Amniotic epithelial cell (primary cell): Measurements from ENCODE around the gene CCDC7.
A peak's percentile ranks its signal among the peaks of the same experiment; 100 is the strongest.
"Not testable (repeated sequence)": the region's sequence is repeated elsewhere in the genome, so short reads cannot be mapped to it uniquely, and the experiment has no call there.

Experiments
- DNase-seq: peaks from one replicate; pipeline ENCODE4 v3.0.0-alpha.2; 2010; ENCODE audit warnings: low read depth

Gene CCDC7

DNA sequence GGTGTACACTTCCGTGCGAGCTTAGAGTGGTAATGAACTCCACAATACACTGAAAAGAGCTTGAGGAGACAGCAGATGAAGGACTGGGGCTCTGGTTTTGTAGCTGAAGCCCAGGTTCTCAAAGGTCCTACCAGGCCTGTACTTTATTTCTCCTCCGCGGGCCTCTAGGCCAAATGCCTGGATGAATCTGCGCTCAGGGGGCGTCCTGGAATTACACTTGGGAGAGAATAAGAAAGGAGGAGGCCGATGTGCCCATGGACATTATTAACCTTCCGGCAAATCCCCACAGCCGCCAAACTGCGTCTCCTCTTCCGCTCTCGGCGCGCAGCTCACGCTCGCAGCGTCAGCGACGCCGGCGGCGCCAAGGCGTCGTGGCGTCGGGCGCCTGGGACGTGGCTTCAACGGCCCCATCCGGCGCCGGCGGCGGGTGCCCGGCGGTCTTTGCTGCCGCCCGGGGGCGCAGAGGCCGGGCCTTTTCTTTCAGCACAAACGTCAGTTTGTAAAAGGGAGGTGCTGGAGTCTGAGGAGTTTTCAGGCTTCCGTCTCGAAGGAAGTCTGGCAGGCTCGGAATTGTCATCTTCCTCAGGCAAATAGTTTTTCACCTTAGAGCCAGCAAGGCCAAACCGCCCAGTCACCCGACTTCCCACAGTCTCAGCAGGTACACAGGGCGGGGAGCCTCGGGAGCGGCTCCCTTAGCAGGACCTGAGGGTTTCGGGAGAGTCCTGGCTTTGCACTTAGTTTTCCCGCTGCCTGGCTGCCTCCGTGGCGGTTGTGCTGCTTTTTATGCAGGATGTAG lies at the start of gene CCDC7:
Gene CCDC7, plus strand, starts transcription at position 401 of the 796 bp plus-strand sequence. CDS start 5,503 bp downstream, outside the sequence.
- DNase-seq, result peak; percentile 83

- not testable (repeated sequence) for DNase-seq
Measured at GRCh38 chr10:32397163-32397562, 48.8 kb upstream of the CCDC7 start.

DNA sequence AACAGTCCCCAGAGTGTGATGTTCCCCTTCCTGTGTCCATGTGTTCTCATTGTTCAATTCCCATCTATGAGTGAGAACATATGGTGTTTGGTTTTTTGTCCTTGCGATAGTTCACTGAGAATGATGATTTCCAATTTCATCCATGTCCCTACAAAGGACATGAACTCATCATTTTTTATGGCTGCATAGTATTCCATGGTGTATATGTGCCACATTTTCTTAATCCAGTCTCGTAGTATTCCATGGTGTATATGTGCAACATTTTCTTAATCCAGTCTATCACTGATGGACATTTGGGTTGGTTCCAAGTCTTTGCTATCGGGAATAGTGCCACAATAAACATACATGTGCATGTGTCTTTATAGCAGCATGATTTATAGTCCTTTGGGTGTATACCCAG lies 46.2 kb upstream of the CCDC7 start:
- DNase-seq, result not testable (repeated sequence)

DNA sequence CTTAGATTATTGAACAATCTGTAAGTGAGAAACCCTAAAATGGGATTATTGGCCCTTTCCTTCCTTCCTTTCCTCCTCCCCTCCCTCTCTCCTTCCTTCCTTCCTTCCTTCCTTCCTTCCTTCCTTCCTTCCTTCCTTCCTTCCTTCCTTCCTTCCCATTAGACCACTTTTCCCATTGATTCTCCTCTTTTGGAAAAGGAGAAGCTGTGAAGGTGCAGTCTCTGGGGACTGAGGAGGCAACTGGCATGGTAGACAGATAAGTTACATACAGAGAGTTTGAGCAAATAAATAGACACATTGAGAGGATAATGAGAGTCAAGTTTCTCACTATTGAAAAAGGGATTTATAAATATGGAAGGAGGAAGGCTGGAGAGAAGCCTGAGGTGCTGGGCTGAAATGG lies 45.0 kb upstream of the CCDC7 start:
- no peak for DNase-seq

GRCh38 chr10:32402499-32402898 lies 43.4 kb upstream of the CCDC7 start:
- no peak for DNase-seq

- DNase-seq, result no peak
Measured at GRCh38 chr10:32403091-32403490, 42.8 kb upstream of the CCDC7 start.

DNA sequence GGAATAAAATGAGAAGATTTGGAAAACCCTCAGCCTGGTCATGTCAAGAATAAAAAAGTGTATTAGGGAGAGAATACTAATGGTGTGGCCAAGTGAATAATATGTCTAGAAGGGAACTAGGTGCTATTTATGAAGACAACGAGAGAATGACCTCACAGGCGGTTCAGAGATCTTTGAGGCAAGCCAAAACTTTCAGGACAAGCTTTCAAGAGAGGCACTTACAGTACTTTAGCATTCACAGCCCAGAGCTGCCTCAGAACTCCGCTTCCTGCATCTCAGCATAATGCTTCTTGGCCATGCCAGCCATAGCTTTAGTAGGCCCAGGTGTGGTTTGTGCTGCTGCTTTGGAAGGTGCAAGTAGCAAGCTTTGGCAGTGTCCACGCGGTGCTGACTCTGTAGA lies 37.2 kb upstream of the CCDC7 start:
- DNase-seq, result no peak

GRCh38 chr10:32409741-32410140 lies 36.2 kb upstream of the CCDC7 start:
- no peak for DNase-seq

DNA sequence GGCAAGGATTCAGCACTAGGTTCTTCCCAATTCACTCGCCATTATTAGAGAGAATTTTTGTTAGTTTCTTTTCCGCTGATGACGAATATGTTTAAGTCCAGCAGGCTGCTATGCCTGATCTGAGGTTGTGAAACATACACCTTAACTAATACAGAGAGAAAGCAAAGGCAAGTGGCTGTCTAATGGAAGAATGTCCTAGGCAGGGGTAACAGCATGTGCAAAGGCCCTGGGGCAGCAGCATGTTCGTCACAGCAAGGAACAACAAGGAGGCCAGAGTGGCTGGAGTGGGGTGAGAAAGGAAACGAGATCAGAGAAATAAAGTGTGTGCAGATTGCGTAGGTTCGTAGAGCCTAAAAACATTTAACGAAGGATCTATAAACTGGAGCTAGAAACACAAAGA lies 35.4 kb upstream of the CCDC7 start:
- DNase-seq, result no peak

DNA sequence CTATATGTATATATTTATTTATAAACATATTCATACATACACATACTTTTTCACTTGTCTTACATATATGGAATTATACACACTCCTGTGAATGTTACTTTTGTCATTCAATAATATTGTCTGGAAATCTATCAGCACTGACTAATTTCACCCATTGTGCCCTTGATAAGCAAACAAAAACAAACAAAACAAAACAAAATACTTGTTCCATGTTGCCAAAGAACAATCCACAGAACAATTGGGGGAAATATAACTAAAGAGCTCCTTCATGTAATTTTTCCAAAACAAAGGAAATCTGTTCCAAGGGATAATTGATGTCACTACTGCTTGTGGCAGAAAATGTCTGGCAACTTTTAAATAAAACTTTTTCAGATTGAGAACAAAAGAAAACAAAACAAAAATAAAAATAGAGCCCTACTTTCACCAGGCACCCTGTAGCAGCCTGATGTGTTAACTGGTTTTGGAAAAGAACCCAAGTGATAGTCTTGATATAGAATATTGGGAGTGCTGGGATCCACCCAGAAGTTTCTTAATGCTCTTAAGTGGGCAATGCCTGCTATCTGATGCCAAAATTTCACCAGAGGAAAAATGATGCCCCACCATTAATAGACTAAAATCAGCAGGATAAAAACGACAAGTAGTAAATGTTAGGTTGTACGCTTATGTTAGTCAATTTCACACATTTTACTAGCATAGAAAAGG lies 34.0 kb upstream of the CCDC7 start:
- DNase-seq, result no peak

DNA sequence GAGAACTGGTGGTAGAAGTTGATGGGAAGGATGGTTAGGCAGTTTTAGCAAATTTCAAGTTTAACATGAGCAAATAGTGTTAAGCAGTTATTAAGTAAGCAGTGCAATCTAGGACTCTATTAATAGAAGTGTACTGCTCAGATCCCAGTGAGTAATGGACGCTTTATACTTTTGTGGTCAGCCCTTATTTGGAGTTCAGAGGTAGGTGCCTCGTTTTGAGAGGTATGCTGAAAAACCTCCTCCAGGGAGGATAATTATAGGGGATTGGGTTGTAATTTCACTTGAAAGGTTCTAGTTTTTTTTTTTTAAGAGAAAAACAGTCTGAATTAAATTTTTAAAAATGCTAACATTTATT lies 33.5 kb upstream of the CCDC7 start:
- peak; percentile 85 for DNase-seq

- DNase-seq, result peak; percentile 95
Measured at GRCh38 chr10:32413513-32413912, 32.4 kb upstream of the CCDC7 start.

DNA sequence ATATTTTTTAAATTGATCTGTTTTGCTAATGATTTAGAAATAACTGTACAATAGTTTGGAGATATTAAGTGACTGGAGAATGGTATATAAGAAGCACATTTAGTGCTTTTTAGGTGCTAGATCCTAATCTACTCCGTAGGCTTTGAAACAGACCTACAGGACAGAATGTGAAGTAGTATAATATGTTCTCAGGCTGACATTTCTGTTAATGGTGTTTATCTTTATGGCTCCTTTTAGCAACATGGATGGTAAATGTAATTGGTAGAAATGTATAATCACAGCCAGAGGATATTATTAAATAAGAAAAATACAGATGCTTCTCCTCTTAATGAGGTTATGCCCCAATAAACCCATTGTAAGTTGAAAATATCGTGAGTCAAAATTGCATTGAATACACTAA lies 30.6 kb upstream of the CCDC7 start:
- DNase-seq, result no peak

DNA sequence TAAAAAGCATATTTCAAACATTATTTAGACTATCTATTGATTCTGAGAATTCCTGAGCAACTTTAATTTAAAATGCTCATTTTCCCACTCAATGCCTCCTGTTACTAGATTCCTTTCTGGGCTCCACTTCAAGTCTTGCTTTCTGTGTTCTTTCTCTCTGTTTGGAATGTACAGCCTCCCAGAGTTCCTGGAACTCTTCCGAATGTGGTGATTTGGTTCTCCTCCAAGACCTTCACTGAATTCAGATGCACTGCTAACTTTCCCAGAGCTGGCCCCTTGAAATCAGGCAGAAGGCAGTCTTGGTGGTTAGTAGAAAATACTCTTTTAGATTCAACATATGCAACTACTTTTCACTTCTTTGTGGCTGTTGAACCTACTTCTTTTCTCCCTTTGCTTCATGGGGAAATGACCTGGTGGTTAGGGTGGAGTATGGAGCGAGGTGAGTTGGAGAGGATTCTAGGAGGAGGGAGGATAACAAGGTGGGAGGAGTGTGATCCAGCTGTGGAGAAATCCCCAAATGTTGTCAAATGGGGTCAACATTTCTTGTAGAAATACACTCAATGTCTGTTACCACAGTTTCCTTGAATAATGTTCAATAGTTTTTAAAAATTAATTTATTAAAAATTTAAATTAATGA lies 27.9 kb upstream of the CCDC7 start:
- DNase-seq, result peak; percentile 85

GRCh38 chr10:32418572-32418971 lies 27.4 kb upstream of the CCDC7 start:
- DNase-seq, result no peak

GRCh38 chr10:32419615-32420014 lies 26.3 kb upstream of the CCDC7 start:
- no peak for DNase-seq

DNA sequence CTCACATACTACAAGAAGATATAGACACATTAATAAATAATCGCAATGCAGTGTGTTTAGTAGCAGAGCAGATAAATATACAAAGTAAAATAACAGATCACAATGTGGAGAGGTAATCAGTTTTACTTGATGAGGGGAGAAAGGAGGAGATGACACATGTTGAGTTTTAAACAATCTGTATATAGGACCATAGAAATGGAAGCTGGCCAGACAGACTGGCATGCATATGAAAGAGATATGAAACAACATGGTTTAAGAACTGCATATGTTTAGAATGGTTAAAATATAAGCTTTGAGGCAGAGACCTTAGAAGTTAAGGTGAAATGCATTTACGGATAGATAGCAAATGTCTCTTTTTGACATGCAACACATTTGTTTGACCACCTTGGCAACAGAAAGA lies 19.8 kb upstream of the CCDC7 start:
- no peak for DNase-seq

DNA sequence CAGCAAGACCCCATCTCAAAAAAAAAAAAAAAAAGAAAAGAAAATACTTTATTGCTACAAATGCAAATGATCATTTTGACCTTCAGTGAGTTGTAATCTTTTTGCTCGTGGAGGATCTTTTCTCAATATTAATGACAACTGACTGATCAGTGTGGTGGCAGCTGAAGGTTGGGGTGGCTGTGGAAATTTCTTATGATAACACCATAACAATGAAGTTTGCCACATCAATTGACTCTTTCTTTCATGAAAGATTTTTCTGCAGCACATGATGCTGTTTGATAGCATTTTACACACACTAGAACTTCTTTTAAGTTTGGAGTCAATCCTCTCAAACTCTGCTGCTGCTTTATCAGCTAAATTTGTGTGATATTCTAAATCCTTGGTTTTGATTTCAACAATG lies 12.4 kb upstream of the CCDC7 start:
- no peak for DNase-seq

DNA sequence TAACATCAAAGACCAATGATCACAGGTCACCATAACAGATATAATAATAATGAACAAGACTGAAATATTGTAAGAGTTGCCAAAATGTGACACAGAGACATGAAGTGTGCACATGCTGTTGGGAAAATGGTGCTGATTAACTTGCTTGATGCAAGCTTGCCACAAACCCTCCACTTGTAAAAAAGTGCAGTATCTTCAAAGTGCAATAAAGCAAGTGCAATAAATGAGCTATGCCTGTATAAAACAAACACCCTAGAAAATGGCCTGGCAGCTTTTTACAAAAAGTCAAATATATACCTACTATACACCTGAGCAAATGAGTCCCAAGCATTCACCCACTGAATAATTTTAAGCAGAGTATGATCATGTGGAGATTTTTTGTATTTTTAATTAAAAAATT lies 9.7 kb upstream of the CCDC7 start:
- DNase-seq, result no peak

- no peak for DNase-seq
Measured at GRCh38 chr10:32437334-32437733, 8.6 kb upstream of the CCDC7 start.

GRCh38 chr10:32445036-32445435 lies 904 bp upstream of the CCDC7 start:
- no peak for DNase-seq

- peak; percentile 19 for DNase-seq
Measured at GRCh38 chr10:32446536-32447406, 831 bp downstream of the CCDC7 start.
